HepG2 (cell line): ENCODE results near the gene PFDN1. TPM values are rescaled to one million over a fixed set of nuclear protein-coding genes. Genes with fewer than 3 reads are reported as not detected.

Experiments
- ATAC-seq: fragments of 200-7000 bp; cut with Tn5 transposase; 3 replicates; pipeline ENCODE4 v1.9.1; 2020; ENCODE audit warnings: mild to moderate bottlenecking, moderate library complexity
- BruUV-seq: library from RNA; stranded (reverse); fragments of 400-500 nt; replicated peaks from 2 replicates; lab custom pipeline; 2021; lab: Mats Ljungman, UMichigan
- CTCF ChIA-PET: fragments of 300-600 bp; formaldehyde crosslinking; extraction: SDS; loops from one replicate; lab custom pipeline; 2021; ENCODE audit warnings: low total read pairs, inconsistent platforms, low intra/inter-chr PET ratio; lab: Yijun Ruan, JAX
- POLR2A ChIA-PET: fragments of 350-600 bp; sonication (Branson Sonifier 250); formaldehyde crosslinking; loops from one replicate; lab custom pipeline; 2020; ENCODE audit warnings: antibody characterized with exemption, inconsistent platforms; lab: Yijun Ruan, JAX
- DNase-seq: peaks from one replicate; pipeline ENCODE4 v3.0.0-alpha.2; 2015; ENCODE audit warnings: low spot score
- FAIRE-seq: peaks from 3 replicates; lab custom pipeline; 2011; peaks lifted over from hg19 to GRCh38; lab: Jason Lieb, UNC
- H2AFZ ChIP-seq: one replicate; pipeline ENCODE4 v1.6.1; 2011; ENCODE audit warnings: low read length, inconsistent platforms
- H3K27ac ChIP-seq: fragments of 300-600 bp; 3 replicates; pipeline ENCODE4 v1.8.0; 2011; ENCODE audit warnings: mixed run types, mild to moderate bottlenecking, mixed read lengths, low read length, inconsistent platforms; ENCODE audit not compliant: insufficient read depth; ENCODE audit errors: extremely low read length
- H3K27me3 ChIP-seq, 2 experiments: fragments of 200-600 bp in 1 of 2; 2 replicates in 1 of 2; 3 replicates in 1 of 2; pipeline versions ENCODE4 v1.6.0 to v1.8.0; 2011; ENCODE audit warnings: low read length in 2 of 2, mild to moderate bottlenecking in 2 of 2, moderate library complexity in 2 of 2, inconsistent platforms in 1 of 2; ENCODE audit not compliant: insufficient read depth in 2 of 2, control insufficient read depth in 1 of 2
- H3K36me3 ChIP-seq, 2 experiments: fragments of 200-600 bp in 1 of 2; replicated peaks in 1 of 2; 2 replicates in 1 of 2; 3 replicates in 1 of 2; pipeline versions ENCODE4 v1.5.1 to v1.8.0; 2011; ENCODE audit warnings: low read length in 2 of 2, inconsistent platforms in 1 of 2; ENCODE audit not compliant: insufficient read depth in 2 of 2, control insufficient read depth in 1 of 2
- H3K4me1 ChIP-seq: 2 replicates; pipeline ENCODE4 v1.5.1; 2012; ENCODE audit warnings: low read length, inconsistent platforms; ENCODE audit not compliant: insufficient read depth
- H3K4me2 ChIP-seq: 2 replicates; pipeline ENCODE4 v1.6.0; 2011; ENCODE audit warnings: low read depth, low read length, inconsistent platforms
- H3K4me3 ChIP-seq, 3 experiments: fragments of 200-600 bp in 1 of 3; sonication (generic), shearing (Covaris generic) in 1 of 3; replicated peaks in 1 of 3; 2 replicates each; pipeline ENCODE4 v1.5.1; 2011 to 2016; ENCODE audit warnings: low read length in 3 of 3, inconsistent platforms in 2 of 3, low read depth in 2 of 3, mild to moderate bottlenecking in 2 of 3, control low read depth in 1 of 3, mixed read lengths in 1 of 3; ENCODE audit not compliant: insufficient read depth in 1 of 3
- H3K79me2 ChIP-seq: one replicate; pipeline ENCODE4 v1.6.1; 2011; ENCODE audit warnings: low read length, inconsistent platforms; ENCODE audit not compliant: insufficient read depth
- H3K9ac ChIP-seq: 2 replicates; pipeline ENCODE4 v1.6.0; 2011; ENCODE audit warnings: mild to moderate bottlenecking, low read depth, low read length, inconsistent platforms; ENCODE audit not compliant: insufficient read depth
- H3K9me3 ChIP-seq: 2 replicates; pipeline ENCODE4 v1.5.1; 2012; ENCODE audit warnings: mild to moderate bottlenecking, low read length
- H4K20me1 ChIP-seq: 2 replicates; pipeline ENCODE4 v1.6.0; 2011; ENCODE audit warnings: inconsistent platforms, mild to moderate bottlenecking, low read length, moderate library complexity; ENCODE audit not compliant: insufficient read depth
- ADNP ChIP-seq: sonication (generic); formaldehyde crosslinking; IDR thresholded peaks from 2 replicates; pipeline ENCODE4 v1.4.0; 2020; ENCODE audit warnings: missing genetic modification reagents
- CENPT ChIP-seq: sonication (generic); formaldehyde crosslinking; IDR thresholded peaks from 2 replicates; pipeline ENCODE4 v1.8.0; 2022; ENCODE audit warnings: low read depth, mild to moderate bottlenecking, moderate library complexity, missing genetic modification reagents
- FOSL2 ChIP-seq: sonication (generic); formaldehyde crosslinking; IDR thresholded peaks from 2 replicates; pipeline ENCODE4 v1.4.0; 2020; ENCODE audit warnings: missing genetic modification reagents
- NKX3-1 ChIP-seq: sonication (generic); formaldehyde crosslinking; IDR thresholded peaks from 2 replicates; pipeline ENCODE4 v1.5.0; 2020; ENCODE audit warnings: missing genetic modification reagents
- NR2C2 ChIP-seq: sonication (generic); formaldehyde crosslinking; IDR thresholded peaks from 2 replicates; pipeline ENCODE4 v1.4.0; 2020; ENCODE audit warnings: missing genetic modification reagents, mild to moderate bottlenecking, moderate library complexity, borderline replicate concordance
- RELA ChIP-seq: sonication (generic); formaldehyde crosslinking; IDR thresholded peaks from 2 replicates; pipeline ENCODE4 v1.4.0; 2020; ENCODE audit warnings: missing genetic modification reagents
- SKI ChIP-seq: fragments of 450-650 bp; IDR thresholded peaks from one replicate; pipeline ENCODE4 v1.6.1; 2018; ENCODE audit warnings: mild to moderate bottlenecking; ENCODE audit not compliant: partially characterized antibody
- ZNF839 ChIP-seq: sonication (generic); formaldehyde crosslinking; IDR thresholded peaks from 2 replicates; pipeline ENCODE4 v1.4.0; 2020; ENCODE audit warnings: missing genetic modification reagents, mild to moderate bottlenecking, borderline replicate concordance
- WGBS: methylation state at CpG from one replicate; pipeline ENCODE4 v1.1.6; 2017; ENCODE audit warnings: low lambda C conversion rate; 5-methylcytosine and 5-hydroxymethylcytosine counted together
- in situ Hi-C: cut with HindIII; loops from 2 replicates; pipeline ENCODE4 v1.10.0; 2017; ENCODE audit warnings: low pct_unique_long_range_greater_than_20kb; ENCODE audit not compliant: extremely low pct_ligation_motif_present
- intact Hi-C: fragments of 100-400 bp; cut with micrococcal nuclease; formaldehyde crosslinking; loops from one replicate; pipeline ENCODE4 v1.10.0; 2022; ENCODE audit not compliant: unreplicated experiment
- polyA plus RNA-seq, 8 experiments: library from polyadenylated mRNA; depleted of rRNA in 3 of 8; stranded (reverse) in 7 of 8; unstranded in 1 of 8; fragments of >200 nt; fragmentation: Illumina TruSeq in 4 of 8; extraction: Trizol in 4 of 8; gene quantifications; 2 replicates each; pipeline versions ENCODE4 v1.2.1 to v1.2.3, GENCODE V29; 2011 to 2016; ENCODE audit warnings: low read depth in 4 of 8, missing spikeins in 1 of 8, mixed read lengths in 1 of 8; ENCODE audit not compliant: insufficient read depth in 1 of 8
- total RNA-seq, 5 experiments: library from RNA; depleted of rRNA; stranded (reverse); fragments of >200 nt; fragmentation: Illumina TruSeq; extraction: Trizol; gene quantifications; 2 replicates each; pipeline ENCODE4 v1.2.3, GENCODE V29; 2016; ENCODE audit warnings: low read depth in 1 of 5
- TF ChIP-seq, protein P1 (sequence below): sonication (generic); formaldehyde crosslinking; IDR thresholded peaks from 2 replicates; pipeline ENCODE4 v1.5.1; 2020; ENCODE audit warnings: missing genetic modification reagents, mild to moderate bottlenecking, borderline replicate concordance
- TF ChIP-seq, protein P2 (sequence below): sonication (generic); formaldehyde crosslinking; IDR thresholded peaks from 2 replicates; pipeline ENCODE4 v1.8.0; 2022; ENCODE audit warnings: missing genetic modification reagents, mild to moderate bottlenecking, borderline replicate concordance
- TF ChIP-seq, protein P3 (sequence below): sonication (generic); formaldehyde crosslinking; IDR thresholded peaks from 2 replicates; pipeline ENCODE4 v1.9.0; 2021; ENCODE audit warnings: missing genetic modification reagents, mild to moderate bottlenecking, borderline replicate concordance
- TF ChIP-seq, protein P4 (sequence below): sonication (generic); formaldehyde crosslinking; IDR thresholded peaks from 2 replicates; pipeline ENCODE4 v1.4.0; 2020; ENCODE audit warnings: mild to moderate bottlenecking, missing genetic modification reagents

The PFDN1 gene
- total and polyA plus RNA-seq, 2 of the 13 experiments (the other 11 are each of a cell fraction or from before 2014, with no cell fraction given): 67.2 to 70.8 TPM

DNA sequence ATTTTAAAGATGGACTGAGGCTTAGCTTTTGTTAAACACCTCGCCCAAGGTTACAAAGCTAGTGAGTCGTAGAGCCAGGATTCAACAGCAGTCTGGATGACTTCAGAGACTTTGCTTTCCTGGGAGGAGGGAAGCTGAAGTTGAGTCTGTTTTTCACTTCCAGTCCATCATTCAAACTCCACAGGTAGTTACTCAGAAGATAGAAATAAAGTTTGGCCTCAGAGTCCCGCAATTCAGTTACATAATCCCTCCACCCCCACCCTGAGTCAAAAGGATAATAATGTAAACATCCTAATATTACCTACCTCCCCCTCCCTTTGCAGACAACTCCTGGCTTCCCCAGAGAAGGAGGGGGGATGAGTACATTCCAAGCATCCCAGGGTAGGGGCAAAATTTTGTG is 35.4 kb upstream of the PFDN1 start (continued):
- TF ChIP-seq, protein P1, sequence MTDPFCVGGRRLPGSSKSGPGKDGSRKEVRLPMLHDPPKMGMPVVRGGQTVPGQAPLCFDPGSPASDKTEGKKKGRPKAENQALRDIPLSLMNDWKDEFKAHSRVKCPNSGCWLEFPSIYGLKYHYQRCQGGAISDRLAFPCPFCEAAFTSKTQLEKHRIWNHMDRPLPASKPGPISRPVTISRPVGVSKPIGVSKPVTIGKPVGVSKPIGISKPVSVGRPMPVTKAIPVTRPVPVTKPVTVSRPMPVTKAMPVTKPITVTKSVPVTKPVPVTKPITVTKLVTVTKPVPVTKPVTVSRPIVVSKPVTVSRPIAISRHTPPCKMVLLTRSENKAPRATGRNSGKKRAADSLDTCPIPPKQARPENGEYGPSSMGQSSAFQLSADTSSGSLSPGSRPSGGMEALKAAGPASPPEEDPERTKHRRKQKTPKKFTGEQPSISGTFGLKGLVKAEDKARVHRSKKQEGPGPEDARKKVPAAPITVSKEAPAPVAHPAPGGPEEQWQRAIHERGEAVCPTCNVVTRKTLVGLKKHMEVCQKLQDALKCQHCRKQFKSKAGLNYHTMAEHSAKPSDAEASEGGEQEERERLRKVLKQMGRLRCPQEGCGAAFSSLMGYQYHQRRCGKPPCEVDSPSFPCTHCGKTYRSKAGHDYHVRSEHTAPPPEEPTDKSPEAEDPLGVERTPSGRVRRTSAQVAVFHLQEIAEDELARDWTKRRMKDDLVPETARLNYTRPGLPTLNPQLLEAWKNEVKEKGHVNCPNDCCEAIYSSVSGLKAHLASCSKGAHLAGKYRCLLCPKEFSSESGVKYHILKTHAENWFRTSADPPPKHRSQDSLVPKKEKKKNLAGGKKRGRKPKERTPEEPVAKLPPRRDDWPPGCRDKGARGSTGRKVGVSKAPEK (CRISPR knock-in tag): no peak
- TF ChIP-seq, protein P2, sequence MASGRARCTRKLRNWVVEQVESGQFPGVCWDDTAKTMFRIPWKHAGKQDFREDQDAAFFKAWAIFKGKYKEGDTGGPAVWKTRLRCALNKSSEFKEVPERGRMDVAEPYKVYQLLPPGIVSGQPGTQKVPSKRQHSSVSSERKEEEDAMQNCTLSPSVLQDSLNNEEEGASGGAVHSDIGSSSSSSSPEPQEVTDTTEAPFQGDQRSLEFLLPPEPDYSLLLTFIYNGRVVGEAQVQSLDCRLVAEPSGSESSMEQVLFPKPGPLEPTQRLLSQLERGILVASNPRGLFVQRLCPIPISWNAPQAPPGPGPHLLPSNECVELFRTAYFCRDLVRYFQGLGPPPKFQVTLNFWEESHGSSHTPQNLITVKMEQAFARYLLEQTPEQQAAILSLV (CRISPR knock-in tag): no peak
- TF ChIP-seq ADNP (CRISPR knock-in tag) (no peak), CENPT (no peak)

DNA sequence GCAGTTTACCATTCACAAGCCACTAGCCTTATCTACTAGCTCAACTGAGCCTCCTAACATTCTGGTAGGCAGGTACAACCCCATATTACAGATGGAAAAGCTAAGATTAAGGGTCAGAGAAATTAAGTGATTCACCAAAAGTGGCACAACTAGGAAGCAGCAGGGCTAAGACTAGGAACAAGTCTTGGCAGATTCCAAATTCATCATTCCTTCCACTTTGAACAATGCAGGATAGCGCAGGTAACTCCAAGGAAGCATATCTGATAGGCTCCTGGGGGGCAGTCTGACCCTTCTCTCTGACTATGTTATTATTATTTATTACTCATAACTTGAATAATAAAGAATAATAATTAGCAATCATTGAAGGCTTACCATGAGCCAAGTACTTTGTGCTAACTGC is 35.0 kb upstream of the PFDN1 start:
- no peak for ATAC-seq
- no peak for DNase-seq
- BruUV-seq: no TSS peak
- Histone ChIP-seq H3K27ac (no peak overlapping the region), H4K20me1 (no peaks in the 10 kb centered on the region), H3K36me3 (peaks cover 0 to 8% of the 10 kb centered on the region in 2 experiments; a peak in 4 of 5 replicates), H3K4me2 (no peak overlapping the region), H3K79me2 (no peaks in the 10 kb centered on the region), H2AFZ (no peak overlapping the region), H3K27me3 (no peaks in the 10 kb centered on the region), H3K9ac (no peak overlapping the region), H3K9me3 (no peaks in the 10 kb centered on the region), H3K4me1 (peaks cover 23% of the 10 kb centered on the region), H3K4me3 (no peak overlapping the region)
- no peak for TF ChIP-seq NR2C2
- TF ChIP-seq NKX3-1: no peak
- no peak for TF ChIP-seq ZNF839 (CRISPR knock-in tag)
- TF ChIP-seq SKI: no peak
- no peak for TF ChIP-seq RELA (CRISPR knock-in tag)
- TF ChIP-seq FOSL2: no peak
- TF ChIP-seq, protein P3, sequence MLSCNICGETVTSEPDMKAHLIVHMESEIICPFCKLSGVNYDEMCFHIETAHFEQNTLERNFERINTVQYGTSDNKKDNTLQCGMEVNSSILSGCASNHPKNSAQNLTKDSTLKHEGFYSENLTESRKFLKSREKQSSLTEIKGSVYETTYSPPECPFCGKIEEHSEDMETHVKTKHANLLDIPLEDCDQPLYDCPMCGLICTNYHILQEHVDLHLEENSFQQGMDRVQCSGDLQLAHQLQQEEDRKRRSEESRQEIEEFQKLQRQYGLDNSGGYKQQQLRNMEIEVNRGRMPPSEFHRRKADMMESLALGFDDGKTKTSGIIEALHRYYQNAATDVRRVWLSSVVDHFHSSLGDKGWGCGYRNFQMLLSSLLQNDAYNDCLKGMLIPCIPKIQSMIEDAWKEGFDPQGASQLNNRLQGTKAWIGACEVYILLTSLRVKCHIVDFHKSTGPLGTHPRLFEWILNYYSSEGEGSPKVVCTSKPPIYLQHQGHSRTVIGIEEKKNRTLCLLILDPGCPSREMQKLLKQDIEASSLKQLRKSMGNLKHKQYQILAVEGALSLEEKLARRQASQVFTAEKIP: no peak
- TF ChIP-seq, protein P4, sequence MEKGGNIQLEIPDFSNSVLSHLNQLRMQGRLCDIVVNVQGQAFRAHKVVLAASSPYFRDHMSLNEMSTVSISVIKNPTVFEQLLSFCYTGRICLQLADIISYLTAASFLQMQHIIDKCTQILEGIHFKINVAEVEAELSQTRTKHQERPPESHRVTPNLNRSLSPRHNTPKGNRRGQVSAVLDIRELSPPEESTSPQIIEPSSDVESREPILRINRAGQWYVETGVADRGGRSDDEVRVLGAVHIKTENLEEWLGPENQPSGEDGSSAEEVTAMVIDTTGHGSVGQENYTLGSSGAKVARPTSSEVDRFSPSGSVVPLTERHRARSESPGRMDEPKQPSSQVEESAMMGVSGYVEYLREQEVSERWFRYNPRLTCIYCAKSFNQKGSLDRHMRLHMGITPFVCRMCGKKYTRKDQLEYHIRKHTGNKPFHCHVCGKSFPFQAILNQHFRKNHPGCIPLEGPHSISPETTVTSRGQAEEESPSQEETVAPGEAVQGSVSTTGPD (CRISPR knock-in tag): no peak
- POLR2A ChIA-PET: interaction anchor here (2.2 to 3.3 kb wide), 2 partner anchors 9 to 35 kb away, joined by 10 to 12 read pairs; partner anchors contain the start of genes HBEGF and PFDN1
- intact Hi-C loops: no loop called here
- WGBS: 95% methylated on average over 1 of the region's 1 CpG
- in situ Hi-C loops: no loop called here
- FAIRE-seq: no peak
- CTCF ChIA-PET: no interaction called here
